GM06990 (cell line): ENCODE results near the gene IKBKE.

ENCODE experiments used
- DNase-seq: peaks from one replicate; pipeline ENCODE4 v3.0.0-alpha.2; 2011; ENCODE audit not compliant: insufficient read length; ENCODE audit errors: extremely low read depth
- H3K27me3 ChIP-seq: replicated peaks from 2 replicates; pipeline ENCODE4 v1.6.0; 2011; ENCODE audit warnings: low read length; ENCODE audit not compliant: control insufficient read depth, insufficient read depth
- H3K36me3 ChIP-seq: 2 replicates; pipeline ENCODE4 v1.5.1; 2011; ENCODE audit warnings: low read length; ENCODE audit not compliant: control insufficient read depth, insufficient read depth
- H3K4me3 ChIP-seq: replicated peaks from 2 replicates; pipeline ENCODE4 v1.5.1; 2011; ENCODE audit warnings: low read depth, mild to moderate bottlenecking, control low read depth, low read length
- CTCF ChIP-seq: IDR thresholded peaks from 2 replicates; pipeline ENCODE4 v1.5.1; 2011; ENCODE audit warnings: low read length, control low read depth, mild to moderate bottlenecking, inconsistent platforms; ENCODE audit not compliant: insufficient read depth, poor library complexity, severe bottlenecking

The IKBKE gene

GRCh38 chr1:206455289-206455665 is 15.0 kb upstream of the IKBKE start:
- TF ChIP-seq CTCF: no peak
- H3K27me3 ChIP-seq: no peaks in the 10 kb centered on the region
- peaks cover 2% of the 10 kb centered on the region for H3K36me3 ChIP-seq
- no peak overlapping the region for H3K4me3 ChIP-seq
- no peak for DNase-seq

- DNase-seq: no peak
- no peak overlapping the region for H3K4me3 ChIP-seq
- H3K27me3 ChIP-seq: no peaks in the 10 kb centered on the region
- no peak for TF ChIP-seq CTCF
- H3K36me3 ChIP-seq: peaks cover 2% of the 10 kb centered on the region
These were observed 14.5 kb upstream of the IKBKE start for GRCh38 chr1:206455666-206456344.

GRCh38 chr1:206456577-206457370 is 13.5 kb upstream of the IKBKE start:
- DNase-seq: no peak
- no peak overlapping the region for H3K4me3 ChIP-seq
- no peak for TF ChIP-seq CTCF
- peaks cover 2% of the 10 kb centered on the region for H3K36me3 ChIP-seq
- H3K27me3 ChIP-seq: no peaks in the 10 kb centered on the region

GRCh38 chr1:206457408-206458120 is 12.7 kb upstream of the IKBKE start:
- Histone ChIP-seq H3K36me3 (peaks cover 2% of the 10 kb centered on the region), H3K27me3 (no peaks in the 10 kb centered on the region), H3K4me3 (no peak overlapping the region)
- TF ChIP-seq CTCF: no peak
- no peak for DNase-seq

GRCh38 chr1:206459703-206460102 is 10.6 kb upstream of the IKBKE start:
- H3K27me3 ChIP-seq: no peaks in the 10 kb centered on the region
- H3K4me3 ChIP-seq: no peak overlapping the region
- H3K36me3 ChIP-seq: peaks cover 2% of the 10 kb centered on the region
- no peak for DNase-seq
- no peak for TF ChIP-seq CTCF
